Measurements from ENCODE around the gene CBX5.
"Not testable (repeated sequence)": the region's sequence is repeated elsewhere in the genome, so short reads cannot be mapped to it uniquely, and the experiment has no call there.

CBX5 gene

GRCh38 chr12:54265364-54265812, 14.5 kb downstream of the CBX5 start:
- no peak for DNase-seq (ENCODE audit: low spot score)

GRCh38 chr12:54262403-54262925, 17.5 kb downstream of the CBX5 start:
- DNase-seq (ENCODE audit: low spot score) = peak; percentile 81

GRCh38 chr12:54261815-54262402, 18.0 kb downstream of the CBX5 start:
- DNase-seq (ENCODE audit: low spot score) = peak; percentile 35

GRCh38 chr12:54259194-54260011, 20.5 kb downstream of the CBX5 start:
- DNase-seq (ENCODE audit: low spot score) = peak; percentile 94

GRCh38 chr12:54258201-54258681, 21.7 kb downstream of the CBX5 start:
- peak; percentile 67 for DNase-seq (ENCODE audit: low spot score)

GRCh38 chr12:54257332-54257731, 22.6 kb downstream of the CBX5 start:
- peak; percentile 33 for DNase-seq (ENCODE audit: low spot score)

GRCh38 chr12:54253240-54253639, 26.7 kb downstream of the CBX5 start:
- no peak for DNase-seq (ENCODE audit: low spot score)

GRCh38 chr12:54251667-54252284, 28.1 kb downstream of the CBX5 start:
- peak; percentile 55 for DNase-seq (ENCODE audit: low spot score)

GRCh38 chr12:54249489-54249888, 30.4 kb downstream of the CBX5 start:
- no peak for DNase-seq (ENCODE audit: low spot score)

GRCh38 chr12:54246011-54246641, 33.8 kb downstream of the CBX5 start:
- DNase-seq (ENCODE audit: low spot score) = no peak

- no peak for DNase-seq (ENCODE audit: low spot score)
Observed at GRCh38 chr12:54240971-54241588, 38.8 kb downstream of the CBX5 start.

- no peak for DNase-seq (ENCODE audit: low spot score)
Observed at GRCh38 chr12:54240129-54240528, 39.8 kb downstream of the CBX5 start.

- DNase-seq (ENCODE audit: low spot score) = no peak
Observed at GRCh38 chr12:54239620-54240019, 40.3 kb downstream of the CBX5 start.

GRCh38 chr12:54238531-54238930, 41.4 kb downstream of the CBX5 start:
- no peak for DNase-seq (ENCODE audit: low spot score)

GRCh38 chr12:54232790-54233189, 47.1 kb downstream of the CBX5 start:
- no peak for DNase-seq (ENCODE audit: low spot score)

- peak; percentile 33 for DNase-seq (ENCODE audit: low spot score)
Observed at GRCh38 chr12:54231269-54231668, 48.7 kb downstream of the CBX5 start.

- no peak for DNase-seq (ENCODE audit: low spot score)
Observed at GRCh38 chr12:54230555-54230954, 49.4 kb downstream of the CBX5 start.

GRCh38 chr12:54229624-54230212, 50.2 kb downstream of the CBX5 start:
- peak; percentile 98 for DNase-seq (ENCODE audit: low spot score)

- DNase-seq (ENCODE audit: low spot score) = no peak
Observed at GRCh38 chr12:54228471-54228870, 51.5 kb downstream of the CBX5 start.

- not testable (repeated sequence) for DNase-seq (ENCODE audit: low spot score)
Observed at GRCh38 chr12:54227927-54228326, 52.0 kb downstream of the CBX5 start.

GRCh38 chr12:54227376-54227775, 52.5 kb downstream of the CBX5 start:
- no peak for DNase-seq (ENCODE audit: low spot score)

Data from kidney tubule cell (primary cell).